T-helper 22 cell (primary cell): ENCODE data around the gene OR7D2.
A peak's percentile ranks its signal among the peaks of the same experiment; 100 is the strongest.
"Not testable (repeated sequence)": the region's sequence is repeated elsewhere in the genome, so short reads cannot be mapped to it uniquely, and the experiment has no call there.

Experiments
- DNase-seq: peaks from one replicate; pipeline ENCODE4 v3.0.0-alpha.2; 2020; ENCODE audit warnings: low read depth

The OR7D2 gene

GRCh38 chr19:9178901-9179300 is at the start of gene OR7D2:
TSS of gene OR7D2 (plus strand) at chr19:9178979. CDS start at chr19:9185782, 6,803 bp downstream.
- DNase-seq: no peak

- DNase-seq: no peak
These were observed 47.8 kb upstream of the OR7D2 start for GRCh38 chr19:9130965-9131364.

DNA sequence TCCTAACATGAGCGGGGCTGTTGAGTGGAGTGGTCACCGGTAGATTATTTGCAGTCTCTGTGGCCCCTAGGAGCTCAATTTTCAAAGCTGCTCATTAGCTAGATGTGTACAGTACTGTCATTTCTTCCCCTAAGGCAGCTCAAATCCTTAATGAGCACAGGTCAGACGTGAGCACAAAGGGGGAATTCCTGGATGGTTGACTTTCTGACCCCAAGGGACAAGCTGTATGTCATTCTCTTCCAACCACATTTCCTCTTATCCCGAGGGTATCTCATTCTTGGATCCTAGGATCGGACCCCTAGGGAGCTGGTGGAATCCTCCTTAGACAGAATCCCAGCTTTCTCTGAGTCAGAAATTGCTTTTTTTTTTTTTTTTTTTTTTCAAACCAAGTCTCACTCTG is 46.4 kb upstream of the OR7D2 start:
- DNase-seq: no peak

DNA sequence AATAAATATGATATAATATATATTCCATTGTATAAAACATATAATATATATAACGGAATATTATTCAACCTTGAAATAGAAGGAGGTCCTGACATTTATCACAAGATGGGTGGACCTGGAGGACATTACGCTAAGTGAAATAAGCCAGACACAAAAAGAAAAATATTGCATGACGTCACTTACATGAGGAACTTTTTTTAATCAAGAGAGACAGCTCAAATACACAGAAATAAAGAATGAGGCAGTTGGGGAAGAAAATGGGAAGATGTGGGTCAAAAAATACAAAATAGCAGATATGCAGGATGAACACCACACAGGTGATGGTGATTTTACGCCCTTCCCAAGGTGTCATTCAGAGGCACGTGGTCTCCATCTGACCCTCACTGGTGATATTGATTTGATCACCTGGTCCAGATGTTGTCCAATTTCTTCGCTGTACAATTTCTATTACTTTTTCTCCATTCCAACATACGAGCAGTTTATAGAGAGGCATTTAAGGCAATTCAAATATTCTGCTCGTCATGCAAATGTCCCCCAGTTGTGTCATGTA is 39.1 kb upstream of the OR7D2 start:
- no peak for DNase-seq

DNA sequence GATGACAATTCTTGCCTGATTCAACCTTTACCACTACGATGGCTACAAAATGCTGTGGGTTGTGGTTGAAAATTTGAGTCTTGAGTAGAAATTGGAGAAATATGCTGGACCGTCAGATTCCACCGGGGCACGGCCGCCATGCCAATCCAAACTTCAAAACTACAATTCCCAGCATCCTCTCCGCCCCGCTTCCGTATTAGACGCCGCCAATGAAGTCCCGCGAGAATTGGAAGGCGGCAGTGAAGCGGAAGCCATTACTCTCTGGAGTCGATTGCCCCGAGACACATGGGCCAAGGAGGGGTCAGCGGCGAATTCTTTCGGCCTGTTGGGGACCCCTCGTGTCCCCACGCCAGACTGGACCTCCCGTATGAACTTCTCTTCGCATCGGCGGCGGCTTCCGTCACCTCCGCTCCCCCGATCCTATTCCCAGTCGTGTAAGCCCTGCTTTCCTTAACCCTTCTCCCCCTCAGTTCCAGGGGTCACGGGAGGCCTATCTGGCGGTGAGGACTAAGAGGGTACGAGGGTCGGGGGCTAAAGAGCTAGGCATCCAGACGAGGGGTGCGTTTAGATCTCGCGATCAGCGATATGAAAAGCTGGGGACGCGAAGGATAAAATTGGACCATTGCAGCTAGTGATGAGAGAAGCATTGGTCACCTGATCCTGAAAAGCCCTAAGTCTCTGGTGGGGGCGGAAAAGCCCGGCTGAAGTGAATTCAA is 38.5 kb upstream of the OR7D2 start, which contains the start of gene ZNF317:
Gene ZNF317 (plus strand): TSS at position 239 of the 716 bp plus-strand sequence. CDS start 15,620 bp downstream, outside the sequence.
- DNase-seq: peak; percentile 84

DNA sequence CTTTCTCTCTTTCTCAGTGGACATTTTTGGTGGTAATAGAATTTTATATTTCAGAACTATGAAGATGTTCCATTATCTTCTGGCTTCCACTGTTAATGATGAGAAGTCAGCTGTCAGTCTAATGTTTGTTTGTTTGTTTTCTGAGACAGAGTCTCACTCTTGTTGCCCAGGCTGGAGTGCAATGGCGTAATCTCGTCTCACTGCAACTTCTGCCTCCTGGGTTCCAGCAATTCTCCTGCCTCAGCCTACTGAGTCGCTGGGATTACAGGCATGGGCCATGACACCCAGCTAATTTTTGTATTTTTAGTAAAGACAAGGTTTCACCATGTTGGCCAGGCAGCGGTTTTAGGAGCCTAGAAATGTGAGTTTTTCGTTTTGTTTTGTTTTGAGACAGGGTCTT is 33.9 kb upstream of the OR7D2 start:
- no peak for DNase-seq

DNA sequence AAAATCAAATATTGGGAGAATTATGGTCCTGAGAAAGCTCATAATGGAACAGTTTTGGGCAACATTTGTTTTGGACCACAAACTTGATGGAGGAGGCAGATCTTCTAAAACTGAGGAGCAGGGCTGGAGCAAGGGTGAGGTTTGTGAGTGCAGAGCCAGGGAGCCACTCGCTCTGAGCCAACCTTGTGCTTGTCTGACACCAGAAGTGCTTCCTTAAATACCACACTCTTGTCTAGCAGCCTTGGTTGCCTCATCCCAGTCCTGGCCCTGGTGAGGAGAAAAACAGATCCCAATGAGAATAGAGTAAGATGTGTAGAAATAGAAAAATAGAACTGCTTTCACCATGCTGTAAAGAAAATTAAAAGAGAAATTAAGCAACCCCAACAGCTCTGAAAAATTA is 31.9 kb upstream of the OR7D2 start:
- no peak for DNase-seq

DNA sequence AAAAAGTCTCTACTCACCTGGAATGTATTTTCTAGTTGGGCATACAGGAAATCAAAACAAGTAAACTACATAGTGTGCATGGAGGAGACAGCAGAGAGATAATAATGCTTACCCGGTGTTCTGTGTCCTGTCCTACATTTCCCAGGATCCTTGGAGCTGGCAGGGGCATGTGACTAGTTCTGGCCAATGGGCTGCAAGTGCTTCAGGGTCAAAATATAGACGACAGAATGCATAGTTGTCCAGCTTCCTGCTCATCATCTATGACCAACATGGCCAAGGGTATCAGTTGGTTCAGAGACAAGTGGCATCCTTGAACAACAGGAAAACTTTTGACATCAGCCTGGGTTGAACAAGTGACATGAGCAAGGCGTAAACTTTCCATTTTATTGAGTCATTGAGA is 30.1 kb upstream of the OR7D2 start:
- DNase-seq: no peak

DNA sequence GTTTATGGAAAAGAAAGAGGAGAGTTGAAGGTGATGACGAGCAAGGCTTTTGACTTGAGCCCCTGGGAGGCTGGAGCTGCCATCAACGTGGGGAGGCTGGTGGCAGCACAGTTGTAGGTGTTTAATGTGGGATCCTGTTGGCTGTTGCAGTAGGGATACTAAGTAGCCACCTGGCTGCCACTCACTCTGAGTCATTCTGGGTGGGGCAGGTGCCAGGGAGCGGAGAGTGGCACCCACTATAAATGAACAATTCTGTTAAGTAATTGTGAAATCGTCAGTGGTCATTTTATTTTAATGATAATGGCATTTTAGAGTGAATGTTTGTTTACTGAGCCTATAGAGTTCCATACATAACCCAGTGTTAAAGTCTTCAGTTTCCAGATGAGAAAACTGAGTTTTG is 28.8 kb upstream of the OR7D2 start:
- DNase-seq: no peak

DNA sequence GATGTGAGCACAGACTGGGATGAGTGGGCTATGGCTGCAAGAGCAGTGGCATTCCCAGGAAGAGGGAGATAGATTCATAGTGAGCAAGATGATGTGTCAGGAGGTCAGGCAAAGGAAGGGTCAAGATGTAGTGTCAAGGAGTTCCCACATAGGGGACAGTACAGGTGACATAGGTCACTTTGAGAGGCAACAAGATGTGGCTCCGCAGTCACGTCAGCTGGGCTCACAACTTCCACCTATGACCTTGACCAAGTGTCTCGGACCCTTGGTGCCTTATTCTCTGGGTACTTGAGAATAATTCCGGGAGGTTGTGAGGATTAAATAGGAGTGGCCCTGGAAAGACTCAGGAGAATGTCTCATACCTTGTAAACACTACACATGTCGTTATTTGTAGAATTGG is 28.1 kb upstream of the OR7D2 start:
- no peak for DNase-seq

- DNase-seq: no peak
These were observed 27.4 kb upstream of the OR7D2 start for GRCh38 chr19:9151367-9151766.

GRCh38 chr19:9155591-9155990 is 23.2 kb upstream of the OR7D2 start:
- no peak for DNase-seq

DNA sequence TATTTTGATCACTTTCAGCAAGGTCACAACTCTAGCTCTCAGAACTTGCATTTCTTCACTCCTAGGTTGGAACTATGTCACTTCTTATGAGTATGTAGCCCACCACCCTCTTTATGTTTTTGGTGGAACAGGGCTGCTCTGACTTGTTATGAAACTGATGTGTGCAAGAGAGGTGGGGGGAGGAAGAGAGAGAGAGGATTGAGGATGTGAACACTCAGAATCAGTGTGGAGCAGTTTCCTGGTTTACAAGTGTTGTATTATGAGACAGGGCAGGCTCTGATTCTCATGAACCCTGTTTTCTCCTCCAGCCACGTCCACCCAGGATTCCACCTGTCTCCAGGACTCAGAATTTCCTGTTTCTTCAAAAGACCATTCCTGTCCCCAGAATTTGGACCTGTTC is 22.5 kb upstream of the OR7D2 start:
- no peak for DNase-seq

DNA sequence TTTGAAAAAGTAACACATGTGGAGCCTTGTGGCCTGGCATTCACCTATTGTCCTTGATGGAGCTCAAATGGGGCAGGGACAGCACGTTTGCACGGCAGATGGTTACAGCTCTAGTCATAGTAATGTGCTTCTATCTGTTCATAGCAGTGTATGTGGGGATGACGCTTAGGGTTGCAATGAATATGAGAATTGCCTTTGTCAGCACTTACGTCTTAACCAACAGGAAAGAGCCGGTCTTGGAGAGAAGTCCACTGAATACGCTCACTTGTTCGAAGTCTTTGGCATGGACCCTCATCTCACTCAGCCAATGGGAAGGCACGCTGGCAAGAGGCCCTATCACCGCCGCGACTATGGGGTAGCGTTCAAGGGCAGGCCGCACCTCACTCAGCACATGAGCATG is 18.9 kb upstream of the OR7D2 start:
- no peak for DNase-seq

GRCh38 chr19:9161427-9161826 is 17.4 kb upstream of the OR7D2 start:
- DNase-seq: no peak

- DNase-seq: no peak
These were observed 13.5 kb upstream of the OR7D2 start for GRCh38 chr19:9165261-9165660.

GRCh38 chr19:9166846-9167245 is 11.9 kb upstream of the OR7D2 start:
- DNase-seq: no peak

- no peak for DNase-seq
These were observed 7.3 kb upstream of the OR7D2 start for GRCh38 chr19:9171393-9171991.

GRCh38 chr19:9175326-9175725 is 3.5 kb upstream of the OR7D2 start:
- DNase-seq: no peak

DNA sequence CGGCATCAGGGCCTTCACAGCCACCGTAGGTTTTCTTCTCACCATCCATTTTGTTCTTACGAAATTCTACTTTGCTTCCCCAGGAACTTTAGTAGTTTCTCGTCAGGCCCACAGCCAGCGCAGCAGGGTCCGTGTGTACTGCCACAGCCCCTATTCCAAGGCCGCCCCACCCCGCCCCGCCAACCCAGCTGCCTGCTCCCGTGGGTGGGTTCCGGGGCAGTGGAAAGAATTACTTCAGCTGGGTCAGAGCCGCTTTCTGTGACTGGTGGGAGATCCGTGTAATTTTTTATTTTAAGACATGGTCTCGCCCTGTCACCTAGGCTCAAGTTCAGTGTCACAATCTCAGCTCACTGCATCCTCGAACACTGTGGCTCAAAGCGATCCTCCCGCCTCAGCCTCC is 4.2 kb downstream of the OR7D2 start:
- DNase-seq: no peak

DNA sequence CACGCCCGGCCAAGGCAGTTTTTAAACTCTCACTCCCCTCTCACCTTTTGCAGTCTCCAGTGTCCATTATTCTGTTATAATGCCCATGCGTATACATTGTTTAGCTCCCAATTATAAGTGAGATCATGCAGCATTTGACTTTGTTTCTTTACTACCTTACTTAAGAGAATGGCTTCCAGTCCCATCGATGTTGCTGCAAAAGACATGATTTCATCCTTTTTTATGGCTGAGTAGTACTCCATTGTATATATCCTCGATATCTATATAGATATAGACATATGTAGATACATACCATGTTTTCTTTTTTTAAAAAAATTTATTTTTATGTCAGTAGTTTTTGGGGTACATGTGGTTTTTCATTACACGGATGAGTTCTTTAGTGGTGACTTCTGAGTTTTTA is 8.4 kb downstream of the OR7D2 start:
- no peak for DNase-seq

DNA sequence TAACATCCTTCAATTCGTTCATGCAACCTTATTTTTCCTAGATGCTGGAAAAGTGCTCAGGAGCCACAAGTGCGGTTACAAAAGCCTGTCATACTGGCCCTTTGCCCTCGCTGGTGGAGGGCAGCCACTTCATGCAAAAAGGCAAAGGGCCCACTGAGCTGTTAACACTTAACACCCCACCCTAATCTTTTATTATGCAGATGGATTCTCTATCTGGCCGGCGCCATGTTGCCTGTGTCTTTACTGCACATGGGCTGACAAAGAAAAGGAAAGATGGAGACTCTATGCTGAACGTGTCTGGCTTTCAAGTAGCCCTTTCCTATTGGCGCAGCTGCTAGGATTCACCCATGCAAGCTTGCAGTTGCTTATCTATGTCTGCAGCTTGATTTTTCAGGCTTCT is 10.8 kb downstream of the OR7D2 start:
- no peak for DNase-seq

DNA sequence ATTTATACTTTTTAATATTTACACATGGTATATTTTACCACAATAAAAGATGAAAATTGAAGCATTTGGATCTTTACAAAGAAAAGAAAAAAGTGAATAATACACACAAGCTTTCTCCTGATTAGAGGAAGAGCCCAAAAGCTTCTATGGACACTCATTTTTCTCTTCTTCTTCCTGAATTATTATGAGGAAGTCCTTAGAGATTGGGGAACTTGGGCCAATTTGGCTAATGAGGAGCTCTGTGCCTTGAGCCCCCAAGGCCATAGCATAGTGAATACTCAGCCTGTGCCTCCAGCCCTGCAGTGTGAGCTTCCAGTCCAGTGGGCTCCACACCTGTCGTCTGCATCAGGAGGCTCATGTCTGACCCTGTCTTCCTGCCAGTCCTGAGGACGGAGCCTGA is 19.3 kb downstream of the OR7D2 start:
- not testable (repeated sequence) for DNase-seq
